Measurements from ENCODE around the gene SNX25. TPM values are rescaled to one million over a fixed set of nuclear protein-coding genes. Genes with fewer than 3 reads are reported as not detected.

The SNX25 gene
- total and polyA plus RNA-seq, 10 of the 15 experiments (the other 5 are each of a cell fraction or from before 2014, with no cell fraction given): 11.2 to 117 (median 62.8) TPM

DNA sequence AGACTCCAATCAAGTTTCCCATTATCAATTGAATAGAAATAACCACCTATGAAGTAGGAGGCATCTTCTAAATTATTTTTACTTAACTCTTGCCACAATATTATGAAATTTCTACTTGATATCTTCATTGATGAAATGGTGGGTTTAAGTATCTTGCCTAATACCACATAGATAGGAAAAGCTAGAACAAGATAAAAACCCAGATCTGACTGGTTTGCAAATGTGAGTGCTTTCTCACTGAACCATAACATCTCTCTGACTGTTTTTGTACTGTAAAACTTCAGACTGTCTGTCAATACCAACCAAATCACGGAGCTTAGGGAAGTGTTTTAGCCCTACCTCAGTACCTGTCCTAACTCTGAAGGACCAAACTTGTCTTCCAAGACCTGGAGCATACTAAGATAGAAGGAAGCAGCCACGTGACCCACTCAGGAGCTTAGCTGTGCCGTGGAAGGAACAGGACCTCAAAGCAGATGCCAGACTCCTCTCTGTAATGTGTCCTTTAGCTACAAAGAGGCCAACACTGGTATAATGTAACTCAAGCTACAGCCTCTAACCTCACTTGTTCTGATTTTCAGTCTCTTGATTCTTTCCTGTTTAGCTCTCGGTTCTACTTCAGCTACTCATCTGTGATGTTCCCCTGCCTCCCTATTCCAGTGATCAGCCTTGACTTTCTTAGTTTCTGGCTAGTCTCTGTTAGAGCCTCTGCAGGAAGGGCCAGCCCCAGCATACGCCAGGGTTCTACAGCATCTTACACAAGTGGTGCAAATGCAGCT is 101.9 kb downstream of the SNX25 start (continued):
- TF ChIP-seq ZBTB40 (IDR thresholded peaks at IDR 0.05; ENCODE audit: borderline replicate concordance) (no peak), ZBED1 (IDR thresholded peaks at IDR 0.05; ENCODE audit: borderline replicate concordance) (0 out of 2 replicates have a peak, but pooled peaks have one; percentile 14), WRNIP1 (IDR thresholded peaks at IDR 0.05; ENCODE audit: borderline replicate concordance, low read depth, low read length) (no peak), E4F1 (IDR thresholded peaks at IDR 0.05; ENCODE audit: borderline replicate concordance, partially characterized antibody) (no peak), SREBF1 (IDR thresholded peaks at IDR 0.05; ENCODE audit: low read length) (no peak), SUZ12 (IDR thresholded peaks at IDR 0.05; ENCODE audit: unreplicated experiment) (no peak), ZZZ3 (IDR thresholded peaks at IDR 0.05; ENCODE audit: control insufficient read depth, insufficient read length, low read depth) (no peak), ZNF207 (IDR thresholded peaks at IDR 0.05; ENCODE audit: borderline replicate concordance) (no peak), POLR2A (IDR thresholded peaks at IDR 0.05; ENCODE audit: low read depth, low read length) (peak; percentile 42; the same call in 1 of the 2 replicates), GABPA (IDR thresholded peaks at IDR 0.05; ENCODE audit: low read depth) (no peak), PAX8 (IDR thresholded peaks at IDR 0.05) (no peak), TCF12 (IDR thresholded peaks at IDR 0.05; ENCODE audit: low read depth, low read length) (no peak), EED (IDR thresholded peaks at IDR 0.05; ENCODE audit: low read depth) (peak; percentile 50; the same call in 1 of the 2 replicates), SP1 (IDR thresholded peaks at IDR 0.05; ENCODE audit: low read depth, low read length) (no peak)
- TF ChIP-seq, protein P1, sequence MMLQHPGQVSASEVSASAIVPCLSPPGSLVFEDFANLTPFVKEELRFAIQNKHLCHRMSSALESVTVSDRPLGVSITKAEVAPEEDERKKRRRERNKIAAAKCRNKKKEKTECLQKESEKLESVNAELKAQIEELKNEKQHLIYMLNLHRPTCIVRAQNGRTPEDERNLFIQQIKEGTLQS (IDR thresholded peaks at IDR 0.05; ENCODE audit: borderline replicate concordance, extremely low read depth, low read depth, low read length): no peak
